NT2/D1 (cell line): ENCODE results near the gene SLC16A10.
"Not testable (repeated sequence)": the region's sequence is repeated elsewhere in the genome, so short reads cannot be mapped to it uniquely, and the experiment has no call there.

Experiments
- DNase-seq: peaks from one replicate; pipeline ENCODE4 v3.0.0-alpha.2; 2011; ENCODE audit warnings: low read depth, low spot score
- H3K27me3 ChIP-seq: 2 replicates; pipeline ENCODE4 v1.6.0; 2011; ENCODE audit warnings: mild to moderate bottlenecking; ENCODE audit not compliant: insufficient read length, insufficient read depth
- H3K36me3 ChIP-seq: 2 replicates; pipeline ENCODE4 v1.6.1; 2011; ENCODE audit warnings: mild to moderate bottlenecking, low read length, mixed read lengths; ENCODE audit not compliant: insufficient read depth, insufficient read length
- H3K4me1 ChIP-seq: 2 replicates; pipeline ENCODE4 v1.5.1; 2011; ENCODE audit not compliant: insufficient read depth, insufficient read length
- H3K4me3 ChIP-seq: 2 replicates; pipeline ENCODE4 v1.5.1; 2011; ENCODE audit warnings: low read depth; ENCODE audit not compliant: insufficient read length
- H3K9ac ChIP-seq: 2 replicates; pipeline ENCODE4 v1.6.0; 2011; ENCODE audit warnings: low read depth; ENCODE audit not compliant: insufficient read length
- H3K9me3 ChIP-seq: 2 replicates; pipeline ENCODE4 v1.5.1; 2011; ENCODE audit warnings: mild to moderate bottlenecking, low read length; ENCODE audit not compliant: insufficient read depth
- SUZ12 ChIP-seq: IDR thresholded peaks from 2 replicates; pipeline ENCODE4 v1.6.1; 2011; ENCODE audit not compliant: insufficient read length, insufficient read depth; ENCODE audit errors: extremely low read depth
- YY1 ChIP-seq: IDR thresholded peaks from 2 replicates; pipeline ENCODE4 v1.6.1; 2011; ENCODE audit not compliant: insufficient read length, insufficient read depth
- ZNF274 ChIP-seq: IDR thresholded peaks from 2 replicates; pipeline ENCODE4 v1.6.1; 2011; ENCODE audit warnings: mild to moderate bottlenecking, low read depth, low read length

SLC16A10 gene

DNA sequence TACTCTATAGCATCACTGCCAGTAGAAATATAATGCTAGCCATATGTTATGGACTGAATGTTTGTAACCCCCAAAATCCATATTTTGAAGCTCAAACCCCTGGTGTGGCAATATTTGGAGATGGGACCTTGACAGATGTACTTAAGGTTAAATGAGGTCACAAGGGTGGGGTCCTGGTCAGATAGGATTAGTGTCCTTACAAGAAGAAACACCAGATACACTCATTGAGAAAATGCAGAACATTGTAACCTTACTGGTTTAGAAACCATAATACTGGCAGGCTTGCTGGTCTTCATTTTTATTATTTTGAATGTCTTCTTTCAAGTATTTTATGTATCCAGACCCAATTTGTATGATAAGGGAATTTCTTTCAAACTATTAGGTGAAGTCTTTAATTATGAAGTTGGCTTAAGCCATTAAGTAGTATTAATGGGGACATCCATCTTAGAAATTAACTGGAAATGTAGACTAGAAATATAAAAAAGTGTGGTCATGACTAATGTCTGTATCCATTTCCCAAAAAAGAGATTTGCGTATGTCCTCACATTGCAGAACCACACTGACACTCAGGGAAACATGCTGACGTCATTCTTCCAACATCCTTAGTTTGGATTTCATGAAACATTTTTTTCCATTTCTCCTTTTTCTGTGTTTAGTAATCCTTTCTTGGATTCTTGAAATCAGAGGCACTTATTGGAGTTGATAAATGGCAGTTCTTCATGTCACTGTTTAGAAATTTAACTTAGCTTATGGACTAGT is 32.4 kb downstream of the SLC16A10 start:
- no peak overlapping the region for H3K4me3 ChIP-seq
- H3K9me3 ChIP-seq, result no peaks in the 10 kb centered on the region
- H3K36me3 ChIP-seq, result no peaks in the 10 kb centered on the region
- H3K27me3 ChIP-seq, result no peaks in the 10 kb centered on the region
- DNase-seq, result no peak
- no peak for TF ChIP-seq ZNF274
- TF ChIP-seq YY1, result no peak
- TF ChIP-seq SUZ12, result no peak
- no peak overlapping the region for H3K9ac ChIP-seq
- no peaks in the 10 kb centered on the region for H3K4me1 ChIP-seq

DNA sequence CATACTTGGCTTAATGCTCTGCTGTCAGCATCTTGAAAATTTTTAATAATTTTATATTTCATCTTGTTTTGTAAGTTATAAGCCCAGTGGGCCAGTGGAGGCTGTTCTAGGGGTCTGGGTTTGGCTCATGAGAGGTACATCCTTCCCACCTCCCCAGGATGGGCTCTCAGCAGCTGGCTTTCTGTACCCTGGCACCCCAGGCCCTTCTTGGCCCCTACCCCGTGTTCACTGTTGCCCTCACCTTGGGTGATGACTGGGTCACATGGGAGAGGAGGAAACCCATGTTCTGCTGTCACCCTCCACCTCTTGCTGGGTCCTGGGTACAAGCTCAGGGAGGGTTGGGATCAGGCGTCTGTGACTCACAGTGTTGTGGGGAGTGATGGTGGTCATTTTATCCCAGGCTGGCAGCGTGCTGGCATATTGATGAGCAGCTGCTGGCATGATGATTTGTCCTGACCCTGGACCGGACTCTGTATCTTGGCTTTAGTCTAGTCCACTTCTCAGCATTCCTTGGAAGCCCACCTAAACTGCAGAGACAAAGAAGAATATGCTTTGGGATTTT is 34.6 kb downstream of the SLC16A10 start:
- no peaks in the 10 kb centered on the region for H3K27me3 ChIP-seq
- H3K36me3 ChIP-seq, result no peaks in the 10 kb centered on the region
- H3K9me3 ChIP-seq, result no peaks in the 10 kb centered on the region
- H3K9ac ChIP-seq, result no peak overlapping the region
- no peaks in the 10 kb centered on the region for H3K4me1 ChIP-seq
- TF ChIP-seq ZNF274 (no peak), YY1 (no peak), SUZ12 (no peak)
- no peak for DNase-seq
- H3K4me3 ChIP-seq, result no peak overlapping the region

DNA sequence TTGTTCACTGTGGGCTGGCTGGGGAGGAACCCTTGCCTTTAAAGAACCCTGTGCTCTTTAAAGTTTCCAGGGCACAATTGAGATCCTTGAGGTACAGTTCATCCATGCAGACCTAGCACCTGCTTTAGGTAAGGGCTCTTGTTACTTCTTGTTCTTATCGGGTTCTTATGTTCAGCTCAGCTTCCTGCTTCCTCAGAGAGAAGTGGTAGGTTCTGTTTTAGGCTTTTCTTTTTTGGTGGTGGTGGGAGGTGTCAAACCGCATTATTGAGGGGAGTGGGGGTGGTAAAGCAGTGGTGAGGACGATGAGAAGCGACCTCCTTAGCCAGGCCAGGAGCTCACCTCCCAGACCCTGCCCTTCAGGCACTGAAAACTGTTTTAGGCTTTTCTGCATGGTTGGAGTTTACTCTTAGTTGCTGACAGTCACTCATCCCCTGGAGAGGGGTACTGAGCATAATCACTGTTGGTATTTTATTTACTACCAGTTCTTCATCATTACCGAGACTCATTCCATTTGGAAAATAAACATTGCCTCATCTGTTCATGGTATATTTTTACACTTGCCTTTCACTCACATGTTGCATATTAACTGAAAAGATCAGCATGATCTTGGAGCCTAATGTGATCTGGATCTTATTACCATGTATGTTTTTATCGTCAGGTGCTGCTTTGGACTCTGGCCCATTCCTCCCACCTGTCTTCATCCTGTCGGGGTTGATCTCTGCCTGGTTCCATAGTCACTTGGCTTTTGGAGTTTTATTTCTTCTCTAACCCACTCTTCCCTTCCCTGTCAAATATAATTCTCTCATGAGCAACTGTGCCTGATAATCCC is 35.4 kb downstream of the SLC16A10 start:
- no peak for DNase-seq
- Histone ChIP-seq H3K9me3 (no peaks in the 10 kb centered on the region), H3K27me3 (no peaks in the 10 kb centered on the region), H3K9ac (no peak overlapping the region), H3K36me3 (no peaks in the 10 kb centered on the region), H3K4me3 (no peak overlapping the region), H3K4me1 (no peaks in the 10 kb centered on the region)
- TF ChIP-seq SUZ12 (no peak), YY1 (no peak), ZNF274 (no peak)

DNA sequence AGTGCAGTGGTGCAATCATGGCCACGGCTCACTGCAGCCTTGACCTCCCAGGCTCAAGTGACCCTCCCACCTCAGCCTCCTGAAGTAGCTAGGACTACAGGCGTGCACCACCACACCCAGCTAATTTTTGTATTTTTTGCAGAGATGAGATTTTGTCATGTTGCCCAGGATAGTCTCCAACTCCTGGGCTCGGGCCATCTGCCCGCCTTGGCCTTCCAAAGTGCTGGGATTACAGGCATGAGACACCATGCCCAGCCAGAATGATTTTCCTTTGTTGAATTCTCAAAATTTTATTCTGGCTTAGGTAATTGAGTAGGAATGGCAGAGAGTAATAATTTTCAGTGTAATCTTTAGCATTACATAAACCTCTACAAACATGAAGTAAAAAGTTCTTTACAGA is 37.1 kb downstream of the SLC16A10 start:
- Histone ChIP-seq H3K27me3 (no peaks in the 10 kb centered on the region), H3K9ac (no peak overlapping the region), H3K4me3 (no peak overlapping the region), H3K4me1 (no peaks in the 10 kb centered on the region), H3K9me3 (no peaks in the 10 kb centered on the region), H3K36me3 (no peaks in the 10 kb centered on the region)
- no peak for DNase-seq
- TF ChIP-seq YY1 (no peak), ZNF274 (no peak), SUZ12 (no peak)

DNA sequence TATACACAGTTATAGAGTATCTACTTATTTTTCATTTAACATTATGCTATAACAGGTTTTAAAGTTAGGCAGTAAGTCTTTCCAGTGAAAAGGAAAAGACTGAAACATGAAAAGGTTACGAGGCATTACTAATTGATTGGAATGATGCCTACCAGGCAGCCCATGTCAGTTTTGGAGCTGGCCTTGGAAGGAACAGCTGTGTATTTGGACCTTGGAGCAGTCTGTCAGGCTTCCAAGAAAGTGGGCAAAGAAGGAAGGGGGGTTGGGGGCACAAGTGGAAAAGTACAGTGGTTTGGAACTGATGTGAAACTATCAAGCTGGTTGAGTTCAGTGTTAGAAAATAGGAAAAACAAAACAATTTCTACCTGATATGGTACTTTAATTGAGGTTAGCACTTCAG is 41.7 kb downstream of the SLC16A10 start:
- Histone ChIP-seq H3K9ac (no peak overlapping the region), H3K9me3 (no peaks in the 10 kb centered on the region), H3K27me3 (no peaks in the 10 kb centered on the region), H3K4me1 (no peaks in the 10 kb centered on the region), H3K4me3 (no peak overlapping the region), H3K36me3 (no peaks in the 10 kb centered on the region)
- no peak for DNase-seq
- no peak for TF ChIP-seq ZNF274
- no peak for TF ChIP-seq YY1
- TF ChIP-seq SUZ12, result no peak

DNA sequence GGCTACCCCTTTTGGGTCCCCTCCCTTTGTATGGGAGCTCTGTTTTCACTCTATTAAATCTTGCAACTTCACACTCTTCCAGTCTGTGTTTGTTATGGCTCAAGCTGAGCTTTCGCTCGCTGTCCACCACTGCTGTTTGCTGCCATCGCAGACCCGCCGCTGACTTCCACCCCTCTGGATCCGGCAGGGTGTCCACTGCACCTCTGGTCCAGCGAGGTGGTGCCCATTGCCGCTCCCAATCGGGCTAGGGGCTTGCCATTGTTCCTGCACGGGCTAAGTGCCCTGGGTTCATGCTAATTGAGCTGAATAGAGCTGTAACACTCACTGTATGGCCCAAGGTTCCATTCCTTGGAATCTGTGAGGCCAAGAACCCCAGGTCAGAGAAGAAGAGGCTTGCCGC is 43.7 kb downstream of the SLC16A10 start:
- not testable (repeated sequence) for H3K4me3 ChIP-seq, H3K9ac ChIP-seq, H3K36me3 ChIP-seq, H3K27me3 ChIP-seq, H3K4me1 ChIP-seq, H3K9me3 ChIP-seq, DNase-seq

DNA sequence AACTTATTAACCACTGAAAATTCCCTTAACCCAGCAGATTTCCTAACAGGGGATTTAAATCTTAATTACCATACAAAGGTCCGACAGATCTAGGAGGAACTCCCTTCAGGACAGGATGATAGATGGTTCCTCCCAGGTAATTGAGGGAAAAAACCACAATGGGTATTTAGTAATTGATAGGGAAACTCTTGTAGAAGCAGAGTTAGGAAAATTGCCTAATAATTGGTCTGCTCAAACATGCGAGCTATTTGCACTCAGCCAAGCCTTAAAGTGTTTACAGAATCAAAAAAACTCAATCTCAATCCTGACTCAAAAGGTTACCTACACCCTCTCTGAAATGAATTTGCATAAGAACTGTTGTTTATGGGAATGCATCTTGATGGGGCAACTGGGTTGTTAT is 45.4 kb downstream of the SLC16A10 start:
- not testable (repeated sequence) for H3K27me3 ChIP-seq, H3K9ac ChIP-seq, H3K4me1 ChIP-seq, H3K4me3 ChIP-seq, H3K36me3 ChIP-seq, H3K9me3 ChIP-seq, DNase-seq

DNA sequence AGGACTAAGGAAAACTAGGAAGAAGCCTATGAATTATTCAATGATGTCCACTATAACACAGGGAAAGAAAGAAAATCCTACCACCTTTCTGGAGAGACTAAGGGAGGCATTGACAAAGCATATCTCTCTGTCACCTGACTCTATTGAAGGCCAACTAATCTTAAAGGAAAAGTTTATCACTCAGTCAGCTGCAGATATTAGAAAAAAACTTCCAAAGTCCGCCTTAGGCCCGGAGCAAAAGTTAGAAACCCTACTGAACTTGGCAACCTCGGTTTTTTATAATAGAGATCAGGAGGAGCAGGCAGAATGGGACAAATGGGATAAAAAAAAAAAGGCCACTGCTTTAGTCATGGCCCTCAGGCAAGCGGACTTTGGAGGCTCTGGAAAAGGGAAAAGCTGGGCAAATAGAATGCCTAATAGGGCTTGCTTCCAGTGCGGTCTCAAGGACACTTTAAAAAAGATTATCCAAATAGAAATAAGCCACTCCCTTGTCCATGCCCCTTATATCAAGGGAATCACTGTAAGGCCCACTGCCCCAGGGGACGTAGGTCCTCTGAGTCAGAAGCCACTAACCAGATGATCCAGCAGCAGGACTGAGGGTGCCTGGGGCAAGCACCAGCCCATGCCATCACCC is 47.0 kb downstream of the SLC16A10 start:
- H3K9me3 ChIP-seq, H3K4me1 ChIP-seq, H3K36me3 ChIP-seq, DNase-seq, H3K4me3 ChIP-seq, H3K9ac ChIP-seq, H3K27me3 ChIP-seq: not testable (repeated sequence)

DNA sequence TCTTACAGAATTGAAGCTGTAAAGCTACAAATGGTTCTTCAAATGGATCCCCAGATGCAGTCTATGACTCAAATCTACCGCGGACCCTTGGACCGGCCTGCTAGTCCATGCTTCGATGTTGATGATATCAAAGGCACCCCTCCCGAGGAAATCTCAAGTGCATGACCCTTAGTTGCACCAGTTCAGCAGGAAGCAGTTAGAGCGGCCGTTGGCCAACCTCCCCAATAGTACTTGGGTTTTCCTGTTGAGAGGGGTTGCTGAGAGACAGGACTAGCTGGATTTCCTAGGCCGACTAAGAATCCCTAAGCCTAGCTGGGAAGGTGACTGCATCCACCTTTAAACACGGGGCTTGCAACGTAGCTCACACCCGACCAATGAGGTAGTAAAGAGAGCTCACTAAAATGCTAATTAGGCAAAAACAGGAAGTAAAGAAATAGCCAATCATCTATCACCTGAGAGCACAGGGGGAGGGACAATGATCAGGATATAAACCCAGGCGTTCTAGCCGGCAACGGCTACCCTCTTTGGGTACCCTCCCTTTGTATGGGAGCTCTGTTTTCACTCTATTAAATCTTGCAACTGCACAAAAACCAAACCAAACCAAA is 50.3 kb downstream of the SLC16A10 start:
- not testable (repeated sequence) for H3K27me3 ChIP-seq, H3K36me3 ChIP-seq, DNase-seq, H3K9ac ChIP-seq, H3K4me1 ChIP-seq, H3K4me3 ChIP-seq, H3K9me3 ChIP-seq
